Panc1 (cell line): ENCODE measurements around the gene BCL11B.

Experiments
- CTCF ChIP-seq: fragments of 450-650 bp; IDR thresholded peaks from 2 replicates; pipeline ENCODE4 v1.5.1; 2017; ENCODE audit warnings: mild to moderate bottlenecking
- POLR2AphosphoS5 ChIP-seq: IDR thresholded peaks from 2 replicates; pipeline ENCODE4 v1.6.1; 2012; ENCODE audit warnings: mild to moderate bottlenecking, low read depth, low read length, moderate library complexity

- no peak for TF ChIP-seq CTCF
- TF ChIP-seq POLR2AphosphoS5: no peak
Observed at GRCh38 chr14:99192830-99193229, 79.2 kb downstream of the BCL11B start.
